ENCODE measurements around the gene SCAP.

The SCAP gene

DNA sequence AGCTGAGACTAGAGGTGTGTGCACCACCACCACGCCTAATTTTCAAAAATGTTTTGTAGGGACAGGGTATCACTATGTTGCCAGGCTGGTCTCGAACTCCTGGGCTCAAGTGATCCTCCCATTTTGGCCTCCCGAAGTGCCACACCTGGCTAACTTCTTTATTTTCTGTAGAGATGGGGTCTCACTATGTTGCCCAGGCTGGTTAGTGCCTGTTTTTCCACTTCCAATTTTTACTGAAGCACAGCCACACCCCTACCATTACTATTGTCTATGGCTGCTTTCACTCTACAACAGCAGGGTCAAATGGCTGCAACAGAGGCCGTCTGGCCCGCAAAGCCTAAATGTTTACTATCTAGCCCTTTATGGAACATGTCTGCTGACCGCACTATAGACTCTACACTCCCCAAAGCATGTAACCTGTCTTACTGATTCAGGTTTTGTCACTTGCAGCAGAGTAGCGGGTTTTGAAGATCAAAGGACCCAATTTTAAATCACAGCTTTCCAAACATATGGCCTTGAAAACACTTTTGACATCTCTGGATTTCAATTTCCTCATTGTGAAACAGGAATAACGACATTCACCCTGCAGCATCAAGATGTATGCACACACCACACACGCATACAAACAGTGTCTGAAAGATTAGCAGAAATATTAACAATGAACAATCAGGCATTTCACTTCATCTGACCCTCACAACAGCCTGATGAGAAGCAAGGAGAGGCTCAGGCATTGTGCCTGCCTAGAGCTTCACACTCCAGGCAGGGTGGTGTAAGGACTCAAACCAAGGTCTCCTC is 46.1 kb downstream of the SCAP start:
- no peak for DNase-seq

DNA sequence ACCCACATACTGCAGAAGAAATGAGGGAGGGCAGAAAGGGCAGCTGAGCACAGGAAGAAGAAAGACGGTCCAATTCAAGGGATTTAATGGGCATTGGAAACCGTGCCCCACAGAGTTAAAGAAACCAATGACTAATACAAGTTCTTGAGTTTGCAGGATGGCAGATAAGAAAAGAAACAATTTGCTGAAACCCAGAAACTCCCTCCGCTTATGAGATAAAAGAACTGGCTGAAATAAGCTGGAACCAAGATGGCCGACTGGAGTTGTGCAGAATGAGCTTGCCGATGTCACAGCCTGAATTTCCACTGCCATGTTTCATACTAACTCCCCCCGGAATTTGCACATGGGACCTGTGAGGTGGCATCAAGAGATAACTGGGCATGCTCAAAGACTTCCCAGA is 47.1 kb downstream of the SCAP start:
- DNase-seq: no peak

DNA sequence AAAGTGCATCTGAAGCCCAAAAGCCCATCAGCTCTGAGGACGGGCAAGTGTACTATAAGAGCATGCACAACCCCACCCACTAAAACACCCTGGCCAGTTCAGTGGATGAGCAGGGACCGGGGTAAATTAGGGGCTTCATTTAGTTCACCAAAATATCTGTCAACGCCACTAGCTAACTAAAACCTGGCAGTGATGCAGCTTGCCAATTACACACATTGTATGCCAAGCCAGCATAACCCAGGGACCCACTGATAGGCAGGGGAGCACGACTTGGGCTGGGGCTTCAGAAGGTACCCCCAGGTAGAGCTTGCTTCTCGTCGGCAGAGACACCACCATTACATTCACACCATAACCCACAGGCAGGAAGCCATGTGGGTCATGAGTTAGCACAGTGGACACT is 47.9 kb downstream of the SCAP start:
- no peak for DNase-seq

DNA sequence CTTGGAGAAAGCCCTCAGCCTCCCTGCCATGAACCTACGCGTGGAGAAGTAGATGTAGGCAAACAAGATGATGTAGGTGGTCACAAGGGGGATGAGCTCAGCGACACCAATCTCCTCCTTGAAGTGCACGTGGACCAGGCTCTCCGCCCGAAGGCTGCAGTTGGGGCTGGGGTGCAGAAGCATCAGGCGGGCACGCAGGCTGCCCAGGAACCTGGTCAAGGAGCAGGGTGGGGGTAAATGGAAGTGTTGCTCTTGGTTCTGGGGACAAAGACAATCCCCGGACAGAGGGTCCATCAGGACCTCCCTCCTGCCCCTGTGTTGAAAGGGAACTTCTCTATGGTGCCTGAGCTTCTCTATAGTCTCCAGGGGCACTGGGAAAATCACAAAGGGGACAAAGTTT is 49.8 kb downstream of the SCAP start:
- DNase-seq: no peak

DNA sequence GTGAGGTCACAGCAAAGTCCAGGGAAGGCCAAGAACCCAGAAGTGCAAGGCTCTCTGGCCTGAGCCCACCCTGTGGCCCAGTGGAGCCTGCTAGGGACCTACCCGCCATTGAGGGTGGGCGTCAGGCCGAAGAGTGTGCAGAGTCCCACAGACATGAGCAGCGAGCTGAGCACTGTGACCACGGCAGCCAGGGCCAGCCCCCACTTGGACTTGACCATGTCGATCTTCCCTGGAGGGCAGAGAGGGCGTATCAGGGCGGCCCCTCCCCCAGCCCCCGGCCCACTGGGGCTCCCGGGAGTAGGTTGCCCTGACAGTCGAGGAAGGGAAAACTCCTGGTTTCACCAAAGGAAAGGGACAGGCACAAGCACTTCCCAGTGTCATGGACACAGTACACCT is 50.4 kb downstream of the SCAP start:
- no peak for DNase-seq

DNA sequence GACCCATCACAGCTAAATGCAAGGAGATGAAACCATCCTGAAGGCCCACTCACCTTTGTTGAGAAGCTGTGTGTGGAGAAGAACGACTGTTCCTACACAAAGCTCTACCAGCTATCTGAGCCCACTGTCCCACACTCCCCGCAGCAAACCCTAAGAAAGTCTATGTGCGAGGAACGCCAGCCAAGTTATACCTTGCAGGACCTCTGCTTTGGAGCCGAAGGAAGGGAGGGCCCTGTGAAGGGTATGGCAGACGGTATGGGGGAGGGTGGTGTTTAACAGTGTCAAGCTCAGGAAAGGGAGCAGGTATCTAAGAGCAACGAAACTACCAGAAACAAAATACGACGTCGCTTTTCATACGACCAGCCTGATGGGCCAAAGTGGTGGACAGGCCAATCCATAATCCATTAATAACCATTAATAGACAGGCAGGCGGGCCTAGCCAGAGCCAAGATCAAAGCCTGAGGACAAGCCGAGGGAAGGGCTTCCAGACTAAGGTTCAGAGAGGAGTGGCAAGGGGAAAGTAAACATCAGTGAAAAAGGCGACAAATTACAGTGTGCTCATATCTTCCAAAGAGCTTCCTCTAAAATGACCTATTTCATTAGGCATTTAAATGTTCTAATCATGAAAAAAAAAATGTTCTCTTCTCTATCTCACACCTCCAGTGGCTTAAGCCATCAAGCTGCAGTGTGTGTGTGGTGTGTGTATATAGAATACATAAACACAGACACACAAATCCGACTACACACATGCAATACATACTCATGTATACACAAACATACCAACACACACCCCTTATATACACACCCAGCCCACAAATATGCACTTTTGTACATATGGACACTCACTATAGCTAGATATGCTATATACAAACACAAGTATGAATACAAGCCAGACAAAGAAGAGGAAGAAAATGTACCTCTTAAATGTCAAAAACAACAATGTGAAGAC is 51.0 kb downstream of the SCAP start:
- DNase-seq: no peak

DNA sequence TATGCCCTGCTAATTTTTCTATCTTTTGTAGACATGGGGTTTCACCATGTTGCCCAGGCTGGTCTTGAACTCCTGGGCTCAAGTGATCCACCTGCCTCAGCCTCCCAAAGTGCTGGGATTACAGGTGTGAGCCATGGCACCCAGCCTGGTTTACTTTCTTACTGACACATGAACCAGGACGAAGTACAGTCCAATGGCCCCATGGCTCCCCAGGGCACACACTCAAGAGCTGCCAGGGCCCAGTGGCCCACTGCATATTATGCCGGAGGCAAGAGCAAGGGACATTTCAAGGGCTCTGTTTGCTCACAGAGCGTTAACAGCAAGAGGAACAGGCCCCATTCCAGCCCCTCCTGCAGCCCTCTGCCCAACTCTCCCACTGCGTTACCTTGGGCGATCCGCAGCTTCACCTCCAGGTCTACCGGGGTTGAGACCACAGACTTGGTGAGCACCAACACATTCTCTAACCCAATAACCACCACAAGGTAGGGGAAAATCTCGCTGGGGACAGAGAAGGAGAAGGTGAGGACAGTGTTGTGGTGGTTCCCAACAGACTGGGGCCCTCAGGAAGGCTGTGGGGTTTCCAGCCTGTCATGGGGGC is 52.1 kb downstream of the SCAP start:
- DNase-seq: no peak

DNA sequence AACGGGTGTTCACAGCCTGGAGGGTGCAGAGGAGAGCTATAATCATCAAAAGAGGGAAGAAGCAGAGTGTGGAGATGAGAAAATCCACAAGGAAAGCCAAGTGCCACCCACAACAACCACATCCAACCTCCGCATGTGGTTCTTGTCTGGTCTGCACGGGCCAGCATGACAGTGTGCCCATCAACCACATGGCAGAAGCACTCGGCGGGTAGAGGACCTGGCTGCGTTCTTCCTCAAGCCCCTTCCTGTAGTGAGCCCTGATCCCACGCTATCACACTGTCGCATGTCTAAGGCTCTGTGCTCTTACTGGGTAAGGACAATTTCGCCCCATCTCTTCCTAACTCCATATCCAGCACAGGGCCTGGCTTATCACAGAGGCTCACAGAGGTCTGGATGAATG is 53.0 kb downstream of the SCAP start:
- no peak for DNase-seq

DNA sequence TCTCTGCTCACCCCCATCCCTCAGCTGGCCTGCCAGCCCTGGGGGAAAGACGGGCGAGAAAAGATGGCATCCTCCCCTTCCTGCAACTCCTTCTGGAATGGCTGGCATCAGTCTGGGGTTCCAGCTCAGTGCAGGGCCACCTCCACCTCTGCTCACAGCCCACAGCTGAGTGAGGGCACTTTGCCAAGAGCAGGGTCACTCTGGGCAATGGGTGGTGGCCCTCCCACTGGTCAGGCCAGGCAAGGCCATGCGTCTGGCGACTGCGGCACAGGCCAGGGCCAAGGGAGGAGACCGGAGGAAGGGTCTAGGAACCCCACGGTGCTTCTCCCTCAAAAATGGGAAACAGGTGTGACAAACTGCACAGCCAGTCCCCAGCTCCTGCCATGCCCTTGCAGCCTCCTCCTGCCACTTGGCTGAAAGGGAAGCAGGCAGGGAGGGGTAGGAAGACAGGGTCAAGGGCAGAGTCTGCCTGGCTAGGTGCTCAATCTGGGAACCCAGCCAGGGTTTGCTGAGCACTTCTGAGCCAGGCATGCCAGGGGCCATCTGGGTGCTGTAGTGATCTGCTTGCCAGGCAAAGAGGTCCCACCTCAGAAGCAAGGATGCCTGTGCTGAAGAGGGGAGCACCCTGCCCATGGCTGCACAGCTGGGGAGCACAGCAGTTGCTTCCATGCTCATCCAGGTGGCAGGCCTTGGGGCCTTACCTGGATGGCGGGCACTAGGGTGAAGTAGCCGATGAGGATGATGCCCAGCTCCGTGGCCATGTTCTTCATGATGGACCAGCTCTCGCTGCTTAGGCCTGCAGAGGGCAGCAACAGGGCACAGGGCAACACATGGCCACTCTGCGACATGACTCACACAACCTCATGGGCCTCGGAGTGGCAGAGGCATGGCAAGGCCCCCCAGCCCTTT is 53.7 kb downstream of the SCAP start:
- DNase-seq: no peak

DNA sequence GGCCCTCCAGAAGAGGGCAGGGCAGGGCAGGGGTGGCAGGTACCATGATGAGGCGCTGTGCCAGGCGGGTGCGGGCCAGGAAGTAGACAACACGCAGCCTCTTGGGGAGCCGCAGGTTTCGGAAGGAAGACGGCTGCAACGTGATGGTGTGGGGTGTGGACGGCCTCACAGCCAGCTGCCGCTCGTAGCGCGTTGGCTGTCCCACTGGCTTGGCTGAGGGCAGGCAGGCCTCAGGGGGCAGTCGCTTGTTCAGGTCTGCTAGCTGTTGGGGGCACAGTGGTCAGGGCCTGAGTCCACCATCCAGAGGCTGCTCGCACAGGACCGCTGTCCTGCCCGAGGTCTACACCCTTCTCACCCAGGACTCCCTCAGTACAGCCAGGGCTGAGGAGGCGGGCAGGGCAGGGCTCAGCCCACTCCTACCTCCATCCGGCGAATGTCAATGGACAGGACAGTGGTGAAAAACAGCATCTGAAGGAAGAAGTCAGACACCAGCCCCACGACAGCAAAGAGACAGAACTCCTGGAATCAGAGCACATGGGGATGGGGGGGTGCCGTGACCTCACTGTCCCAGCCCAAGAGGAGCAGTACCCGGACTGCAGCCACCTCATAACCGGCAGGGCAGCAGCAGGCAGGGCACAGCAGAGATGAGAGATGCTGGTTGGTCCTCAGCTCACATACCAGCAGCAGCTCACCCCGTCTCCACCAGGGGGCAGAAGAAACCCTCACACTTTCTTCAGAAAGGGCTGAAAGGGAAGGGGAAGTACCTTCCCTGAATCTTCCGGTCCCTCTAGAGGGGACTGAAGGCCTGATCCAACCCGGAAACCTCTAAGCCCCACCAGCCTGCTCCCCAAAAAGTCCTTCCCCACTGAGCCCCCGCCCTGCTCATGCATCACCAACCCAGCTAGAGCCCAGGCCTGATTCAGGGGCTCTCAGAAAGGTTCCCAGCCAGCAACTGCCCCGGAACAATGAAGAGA is 54.9 kb downstream of the SCAP start:
- DNase-seq: peak; percentile 64

DNA sequence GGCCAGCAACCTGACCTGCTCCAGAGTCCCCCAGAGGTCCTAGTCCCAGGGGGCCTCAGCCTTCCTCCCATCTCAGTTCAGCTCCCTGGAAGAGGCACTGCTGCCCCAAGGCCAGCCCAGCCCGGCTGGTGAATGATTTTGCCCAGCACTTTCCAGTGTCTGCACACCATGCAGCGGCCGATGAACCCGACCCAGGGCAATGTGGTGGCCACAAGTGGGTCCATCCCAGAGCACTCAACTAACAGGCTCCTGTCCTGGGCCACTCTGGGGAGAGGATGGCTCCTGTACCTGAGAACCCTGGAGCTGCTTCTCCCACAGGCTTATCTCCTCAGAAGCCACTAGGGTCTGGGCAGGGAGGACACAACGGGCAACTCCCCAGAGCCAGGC is 55.7 kb downstream of the SCAP start:
- DNase-seq: no peak

DNA sequence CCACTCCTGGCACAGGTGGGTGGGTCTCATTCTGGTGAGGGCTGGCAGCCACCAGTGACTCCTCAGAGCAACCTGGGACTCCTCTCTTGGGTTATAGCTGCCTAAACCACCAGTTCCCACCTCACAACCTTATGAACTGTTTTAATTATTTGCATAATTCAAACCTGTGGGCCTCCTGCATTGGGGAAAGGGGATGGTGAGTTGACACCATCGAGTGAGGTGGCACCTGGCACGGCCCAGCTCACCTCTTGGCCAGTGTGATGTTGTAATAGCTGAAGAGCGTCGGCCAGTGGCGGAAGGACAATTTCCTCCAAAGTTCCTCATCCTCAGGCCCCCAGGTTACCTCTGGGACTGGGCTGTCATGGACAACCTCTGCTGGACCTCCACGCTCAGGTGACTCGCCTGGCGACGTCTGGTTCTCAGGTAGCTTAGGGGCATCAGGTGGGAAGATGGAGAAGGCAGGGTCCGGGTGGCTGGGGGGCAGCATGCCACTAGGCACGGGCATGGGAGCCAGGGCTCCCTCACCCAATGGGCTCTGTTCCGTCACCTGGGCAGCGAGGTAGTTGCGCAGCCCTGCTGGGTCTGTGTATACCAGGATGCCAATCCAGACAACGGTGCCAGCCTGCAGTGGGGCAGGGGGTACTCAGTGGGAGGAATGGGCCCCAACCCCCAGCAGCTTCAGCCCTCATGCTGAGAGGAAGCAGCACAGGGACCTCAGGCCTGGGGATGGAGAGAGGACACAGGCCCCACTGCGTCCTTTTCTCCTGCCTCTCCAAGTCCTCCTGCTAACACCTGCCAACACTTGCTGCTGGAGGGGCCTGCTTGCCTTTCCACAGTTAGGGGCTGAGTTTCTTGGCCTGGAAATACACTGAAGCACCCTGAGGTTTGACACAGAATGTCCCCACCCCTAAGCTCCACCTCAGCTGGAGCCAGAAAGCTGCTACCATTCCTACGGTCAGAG is 56.4 kb downstream of the SCAP start:
- DNase-seq: no peak

DNA sequence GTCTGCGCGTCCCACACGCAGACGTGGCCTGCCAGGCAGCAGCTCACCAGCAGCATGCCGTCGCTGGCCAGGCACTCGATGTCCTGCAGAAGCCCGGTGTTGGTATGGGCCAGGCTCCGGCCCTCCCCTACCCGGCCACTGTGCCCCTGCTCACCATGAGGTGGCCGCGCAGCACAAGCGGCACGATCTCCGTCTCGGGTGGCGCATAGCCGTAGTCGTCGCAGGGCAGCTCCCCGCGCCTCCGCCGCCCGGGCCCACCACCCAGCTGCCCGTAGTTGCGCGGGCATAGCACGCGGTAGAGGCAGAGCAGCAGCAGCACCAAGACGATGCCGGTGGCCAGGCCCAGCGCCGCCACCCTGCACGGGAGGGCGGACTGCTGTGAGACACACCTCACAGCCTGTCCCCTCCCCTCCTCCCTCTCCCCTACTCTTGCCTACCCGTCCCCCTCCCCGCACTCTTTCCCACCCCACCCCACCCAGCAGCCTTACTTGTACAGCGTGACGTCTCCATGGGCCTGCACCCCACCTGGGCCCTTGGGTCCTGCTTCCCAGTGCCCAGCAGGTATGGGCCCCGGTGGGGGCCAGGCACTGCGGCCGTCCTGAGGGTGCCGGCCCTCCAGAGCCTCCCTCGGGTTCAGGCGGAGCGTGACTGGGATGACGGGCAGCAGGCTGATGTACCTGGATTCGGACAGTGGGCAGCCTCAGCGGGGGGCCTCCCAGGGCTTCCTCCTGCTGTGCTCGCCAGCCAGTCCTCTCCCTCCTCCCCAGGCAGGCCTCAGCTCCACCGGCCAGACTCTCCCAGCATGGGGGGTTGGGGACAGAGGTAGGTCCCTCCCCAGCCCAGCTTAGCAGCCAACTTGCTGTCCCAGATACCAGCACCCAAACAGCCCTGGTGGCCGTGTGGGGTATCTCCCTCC is 57.3 kb downstream of the SCAP start:
- DNase-seq: no peak

DNA sequence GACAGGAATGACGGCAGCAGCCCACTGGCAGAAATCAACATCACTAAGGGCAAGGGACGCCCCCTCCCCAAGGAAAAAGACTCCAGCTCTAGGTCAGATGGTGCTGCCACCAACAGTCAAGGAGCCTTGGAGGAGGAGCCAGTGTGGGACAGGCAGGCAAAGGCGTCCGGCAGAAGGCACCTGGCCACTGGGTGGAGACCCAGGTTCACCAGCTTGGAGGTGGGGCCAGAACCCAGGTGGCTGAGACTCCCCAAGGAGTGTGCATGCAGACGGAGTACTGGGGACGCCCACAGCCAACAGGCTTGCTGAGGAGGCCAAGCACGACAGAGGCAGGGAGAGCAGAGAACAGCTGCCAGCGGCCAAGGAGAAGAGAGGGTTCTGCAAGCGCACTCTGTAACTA is 59.7 kb downstream of the SCAP start:
- no peak for DNase-seq

DNA sequence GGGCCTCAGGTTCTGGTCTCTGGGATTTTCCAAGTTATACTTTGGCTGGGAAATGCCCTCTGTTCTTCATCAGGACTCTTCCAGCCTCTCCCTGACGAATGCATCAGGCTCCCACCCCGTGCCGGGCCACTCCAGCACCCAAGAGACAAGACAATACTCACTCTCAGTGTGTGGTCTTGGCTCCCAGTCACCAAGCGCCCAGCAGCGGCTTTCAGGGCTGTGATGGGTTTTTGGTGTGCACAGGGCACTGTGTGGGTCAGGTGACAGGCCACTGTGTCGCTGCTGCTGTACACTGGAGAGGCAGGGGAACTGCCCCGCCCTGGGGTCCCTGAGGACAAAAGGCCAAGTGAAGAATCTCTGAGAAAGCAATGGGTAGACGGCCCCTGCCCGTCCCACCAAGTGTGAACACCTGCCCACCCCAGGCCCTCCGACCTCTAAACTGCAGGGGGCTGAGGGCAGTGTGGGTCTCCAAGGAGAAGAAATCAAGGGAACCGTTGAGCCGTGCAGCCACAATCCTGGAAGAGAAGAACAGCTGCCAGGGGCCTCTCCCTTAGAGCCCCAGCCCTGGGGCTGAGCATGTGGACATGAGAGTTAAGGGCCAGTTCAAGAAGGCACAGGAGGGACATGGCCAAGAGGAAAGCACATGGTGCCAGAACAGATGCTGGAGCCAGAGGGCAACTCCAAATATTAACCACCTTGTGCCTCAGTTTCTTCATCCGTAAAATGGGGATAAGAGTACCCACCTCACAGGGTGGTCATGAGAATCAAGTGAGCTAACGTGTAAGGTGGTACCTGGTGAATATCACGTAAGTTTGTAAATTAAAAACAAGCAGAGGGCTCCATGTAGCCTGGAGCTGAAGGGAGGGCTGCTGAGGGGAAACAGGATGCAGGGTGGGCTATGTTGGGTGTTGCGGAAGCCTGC is 60.8 kb downstream of the SCAP start:
- DNase-seq: no peak

DNA sequence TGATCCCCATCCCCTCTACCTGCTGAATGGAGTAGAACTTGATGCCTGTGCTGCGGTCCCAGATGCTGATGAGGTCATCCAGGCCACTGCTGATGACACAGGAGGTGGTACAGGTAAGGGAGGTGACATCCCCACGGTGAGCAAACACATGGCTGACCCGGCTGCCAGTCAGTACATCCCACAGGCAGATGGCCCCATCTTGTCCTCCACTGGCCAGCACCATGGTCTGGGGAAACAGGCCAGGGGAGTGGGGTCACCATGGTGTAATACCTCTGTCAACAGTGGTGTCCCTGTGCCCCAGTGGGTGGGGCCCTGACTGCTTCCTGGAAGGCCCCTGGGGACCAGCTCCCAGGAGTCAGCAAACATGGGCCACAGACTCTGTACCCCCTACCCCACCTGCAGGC is 61.6 kb downstream of the SCAP start:
- no peak for DNase-seq

DNA sequence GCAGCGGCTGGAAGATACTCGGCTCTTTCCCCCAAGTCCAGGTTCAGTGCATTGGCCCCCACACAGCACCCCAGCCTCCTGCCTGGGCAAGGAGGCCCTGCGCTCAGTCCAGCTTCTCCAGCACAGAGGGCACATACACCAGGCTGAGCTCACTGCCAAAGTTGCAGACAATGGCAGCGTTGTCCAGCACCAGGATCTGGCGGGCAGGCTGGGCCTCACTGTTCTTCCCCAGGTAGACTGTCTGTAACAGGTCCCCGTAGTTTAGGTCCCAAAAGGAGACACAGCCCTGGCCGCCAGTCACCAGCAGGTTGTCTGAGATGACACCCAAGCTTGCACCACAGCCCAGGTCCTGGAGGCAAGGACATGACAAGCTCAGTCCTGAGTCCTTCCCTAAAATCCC is 62.0 kb downstream of the SCAP start:
- DNase-seq: no peak

All from NK-92 treated with Interleukin-12 subunit alpha and Interleukin-12 subunit beta, amount 100 ng/mL, for 24 hours (cell line).